Measurements from ENCODE around the gene TUBB2A.

DNA sequence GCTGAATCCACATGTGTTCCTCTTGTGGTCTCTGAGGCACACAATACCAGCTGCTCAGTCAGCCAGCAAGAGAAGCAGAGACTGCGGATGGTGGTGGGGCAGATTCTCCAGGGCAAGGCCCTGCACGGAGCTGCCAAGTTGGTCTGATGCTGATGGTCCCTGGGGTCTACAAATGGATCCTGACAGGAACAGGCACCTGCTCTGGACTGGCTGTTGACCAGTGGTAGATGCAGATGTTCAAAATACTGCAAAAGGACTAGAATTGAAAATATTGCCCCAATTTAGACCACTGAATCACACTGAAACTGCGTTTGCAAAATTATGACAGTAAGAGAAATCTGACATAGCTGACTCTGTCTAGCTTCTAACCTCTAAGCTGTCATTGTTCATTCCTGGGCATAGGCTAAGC is 29.6 kb upstream of the TUBB2A start:
- TF ChIP-seq, protein P1, sequence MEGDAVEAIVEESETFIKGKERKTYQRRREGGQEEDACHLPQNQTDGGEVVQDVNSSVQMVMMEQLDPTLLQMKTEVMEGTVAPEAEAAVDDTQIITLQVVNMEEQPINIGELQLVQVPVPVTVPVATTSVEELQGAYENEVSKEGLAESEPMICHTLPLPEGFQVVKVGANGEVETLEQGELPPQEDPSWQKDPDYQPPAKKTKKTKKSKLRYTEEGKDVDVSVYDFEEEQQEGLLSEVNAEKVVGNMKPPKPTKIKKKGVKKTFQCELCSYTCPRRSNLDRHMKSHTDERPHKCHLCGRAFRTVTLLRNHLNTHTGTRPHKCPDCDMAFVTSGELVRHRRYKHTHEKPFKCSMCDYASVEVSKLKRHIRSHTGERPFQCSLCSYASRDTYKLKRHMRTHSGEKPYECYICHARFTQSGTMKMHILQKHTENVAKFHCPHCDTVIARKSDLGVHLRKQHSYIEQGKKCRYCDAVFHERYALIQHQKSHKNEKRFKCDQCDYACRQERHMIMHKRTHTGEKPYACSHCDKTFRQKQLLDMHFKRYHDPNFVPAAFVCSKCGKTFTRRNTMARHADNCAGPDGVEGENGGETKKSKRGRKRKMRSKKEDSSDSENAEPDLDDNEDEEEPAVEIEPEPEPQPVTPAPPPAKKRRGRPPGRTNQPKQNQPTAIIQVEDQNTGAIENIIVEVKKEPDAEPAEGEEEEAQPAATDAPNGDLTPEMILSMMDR (conservative IDR thresholded peaks at IDR 0.05; ENCODE audit: low read depth, low read length), result no peak
- TF ChIP-seq EZH2 (IDR thresholded peaks at IDR 0.05; ENCODE audit: borderline replicate concordance, low read depth, low read length, poor library complexity, severe bottlenecking), result no peak
